H9 (cell line): ENCODE results near the gene STAU1. TPM values are rescaled to one million over a fixed set of nuclear protein-coding genes. Genes with fewer than 3 reads are reported as not detected.

Source experiments
- DNase-seq: peaks from one replicate; pipeline ENCODE4 v3.0.0-alpha.2; 2017
- H2AFZ ChIP-seq: one replicate; pipeline ENCODE4 v1.6.1; 2013; ENCODE audit warnings: mild to moderate bottlenecking, low read length, control low read depth, moderate library complexity
- H2AK5ac ChIP-seq: 2 replicates; pipeline ENCODE4 v1.6.1; 2013; ENCODE audit warnings: low read length, control low read depth, mixed read lengths; ENCODE audit not compliant: insufficient read length
- H2BK120ac ChIP-seq: one replicate; pipeline ENCODE4 v1.6.1; 2013; ENCODE audit warnings: low read depth, mild to moderate bottlenecking, low read length, control low read depth, inconsistent platforms; ENCODE audit not compliant: poor library complexity, severe bottlenecking
- H2BK12ac ChIP-seq: 2 replicates; pipeline ENCODE4 v1.6.1; 2013; ENCODE audit warnings: low read length, control low read depth, mixed read lengths, low read depth; ENCODE audit not compliant: insufficient read length
- H2BK15ac ChIP-seq: 2 replicates; pipeline ENCODE4 v1.6.1; 2013; ENCODE audit warnings: low read depth, low read length, control low read depth
- H2BK20ac ChIP-seq: one replicate; pipeline ENCODE4 v1.6.1; 2013; ENCODE audit warnings: low read depth, mild to moderate bottlenecking, low read length, control low read depth, inconsistent platforms; ENCODE audit not compliant: poor library complexity, severe bottlenecking
- H2BK5ac ChIP-seq: 2 replicates; pipeline ENCODE4 v1.6.1; 2013; ENCODE audit warnings: low read length, control low read depth, mixed read lengths; ENCODE audit not compliant: insufficient read length
- H3K14ac ChIP-seq: 2 replicates; pipeline ENCODE4 v1.6.1; 2013; ENCODE audit warnings: low read length, control low read depth; ENCODE audit not compliant: insufficient read depth
- H3K18ac ChIP-seq: 2 replicates; pipeline ENCODE4 v1.6.1; 2013; ENCODE audit warnings: low read depth, mild to moderate bottlenecking, mixed read lengths, low read length, control low read depth; ENCODE audit not compliant: insufficient read length
- H3K23ac ChIP-seq: 2 replicates; pipeline ENCODE4 v1.6.1; 2013; ENCODE audit warnings: low read length, control low read depth, mixed read lengths, low read depth; ENCODE audit not compliant: insufficient read length
- H3K23me2 ChIP-seq: 2 replicates; pipeline ENCODE4 v1.6.1; 2013; ENCODE audit warnings: low read depth, mild to moderate bottlenecking, mixed read lengths, low read length, control low read depth; ENCODE audit not compliant: insufficient read length, poor library complexity, severe bottlenecking
- H3K27ac ChIP-seq: 2 replicates; pipeline ENCODE4 v1.5.1; 2013; ENCODE audit warnings: low read length, control low read depth, mixed read lengths, low read depth; ENCODE audit not compliant: insufficient read length
- H3K27me3 ChIP-seq: 2 replicates; pipeline ENCODE4 v1.6.1; 2013; ENCODE audit warnings: low read length, control low read depth, inconsistent platforms; ENCODE audit not compliant: insufficient read depth
- H3K4ac ChIP-seq: 2 replicates; pipeline ENCODE4 v1.6.1; 2013; ENCODE audit warnings: low read depth, mild to moderate bottlenecking, control low read depth, inconsistent platforms, low read length, moderate library complexity
- H3K4me1 ChIP-seq: 2 replicates; pipeline ENCODE4 v1.6.1; 2013; ENCODE audit warnings: low read length, control low read depth, inconsistent platforms; ENCODE audit not compliant: insufficient read depth
- H3K4me2 ChIP-seq: 2 replicates; pipeline ENCODE4 v1.6.1; 2013; ENCODE audit warnings: low read length, control low read depth, mixed read lengths; ENCODE audit not compliant: insufficient read length, insufficient read depth
- H3K56ac ChIP-seq: 2 replicates; pipeline ENCODE4 v1.6.1; 2013; ENCODE audit warnings: low read depth, mild to moderate bottlenecking, mixed read lengths, low read length, control low read depth; ENCODE audit not compliant: insufficient read length
- H3K79me1 ChIP-seq: 2 replicates; pipeline ENCODE4 v1.6.1; 2013; ENCODE audit warnings: low read depth, mild to moderate bottlenecking, moderate library complexity, low read length, control low read depth, inconsistent platforms; ENCODE audit not compliant: insufficient read depth, poor library complexity, severe bottlenecking
- H3K79me2 ChIP-seq: 2 replicates; pipeline ENCODE4 v1.6.1; 2013; ENCODE audit warnings: low read length, control low read depth, inconsistent platforms; ENCODE audit not compliant: insufficient read depth
- H3K9ac ChIP-seq: 2 replicates; pipeline ENCODE4 v1.6.1; 2013; ENCODE audit warnings: low read length, control low read depth, mixed read lengths; ENCODE audit not compliant: insufficient read length; ENCODE audit errors: extremely low read depth
- H3K9me3 ChIP-seq: one replicate; pipeline ENCODE4 v1.6.1; 2013; ENCODE audit warnings: low read depth, low read length, inconsistent platforms; ENCODE audit not compliant: control insufficient read depth
- H3T11ph ChIP-seq: one replicate; pipeline ENCODE4 v1.6.1; 2013; ENCODE audit warnings: mild to moderate bottlenecking, low read length, control low read depth, inconsistent platforms
- H4K20me1 ChIP-seq: one replicate; pipeline ENCODE4 v1.6.1; 2013; ENCODE audit not compliant: control insufficient read depth, insufficient read length, insufficient read depth
- H4K5ac ChIP-seq: 2 replicates; pipeline ENCODE4 v1.6.1; 2013; ENCODE audit warnings: low read depth, mild to moderate bottlenecking, mixed read lengths, low read length, control low read depth; ENCODE audit not compliant: insufficient read length
- H4K8ac ChIP-seq: replicated peaks from 2 replicates; pipeline ENCODE4 v1.6.1; 2013; ENCODE audit warnings: low read length, control low read depth, mixed read lengths, low read depth; ENCODE audit not compliant: insufficient read length
- H4K91ac ChIP-seq: 2 replicates; pipeline ENCODE4 v1.6.1; 2013; ENCODE audit warnings: low read depth, mild to moderate bottlenecking, moderate library complexity, mixed read lengths, low read length, control low read depth; ENCODE audit not compliant: insufficient read length
- H3K27ac Mint-ChIP-seq, 3 experiments: 2 replicates in 2 of 3; 3 replicates in 1 of 3; pipeline ENCODE4 v1.8.0; 2020 to 2021; ENCODE audit warnings: mixed read lengths in 3 of 3, mild to moderate bottlenecking in 1 of 3, moderate library complexity in 1 of 3
- H3K27me3 Mint-ChIP-seq: 2 replicates; pipeline ENCODE4 v1.8.0; 2021; ENCODE audit warnings: low read depth, mild to moderate bottlenecking, moderate library complexity, mixed read lengths
- H3K36me3 Mint-ChIP-seq, 3 experiments: 2 replicates in 2 of 3; 3 replicates in 1 of 3; pipeline ENCODE4 v1.8.0; 2020 to 2021; ENCODE audit warnings: low read depth in 3 of 3, mixed read lengths in 3 of 3; ENCODE audit not compliant: insufficient read depth in 1 of 3
- H3K4me1 Mint-ChIP-seq, 2 experiments: 2 replicates each; pipeline ENCODE4 v1.8.0; 2020; ENCODE audit warnings: mixed read lengths in 2 of 2
- H3K4me3 Mint-ChIP-seq, 2 experiments: 2 replicates in 1 of 2; 3 replicates in 1 of 2; pipeline ENCODE4 v1.8.0; 2020 to 2021; ENCODE audit warnings: mild to moderate bottlenecking in 2 of 2, mixed read lengths in 2 of 2, moderate library complexity in 1 of 2
- H3K9me3 Mint-ChIP-seq, 2 experiments: 2 replicates in 1 of 2; 3 replicates in 1 of 2; pipeline ENCODE4 v1.8.0; 2020; ENCODE audit warnings: mild to moderate bottlenecking in 2 of 2, mixed read lengths in 2 of 2, moderate library complexity in 1 of 2
- CTCF ChIP-seq: fragments of 200-600 bp; sonication (generic); conservative IDR thresholded peaks from 3 replicates; pipeline ENCODE4 v1.8.0; 2021; ENCODE audit warnings: antibody characterized with exemption, mild to moderate bottlenecking
- WGBS: extraction: QIAGEN DNeasy Blood & Tissue Kit; methylation state at CpG from one replicate; pipeline ENCODE4 v1.1.7; 2013; ENCODE audit warnings: missing lambda C conversion rate, low lambda C conversion rate, mixed read lengths; ENCODE audit not compliant: insufficient read length; ENCODE audit errors: extremely low coverage; 5-methylcytosine and 5-hydroxymethylcytosine counted together
- total RNA-seq: library from RNA; stranded (reverse); gene quantifications from 2 replicates; pipeline ENCODE4 v1.2.1, GENCODE V29; 2021

Gene STAU1
- total RNA-seq, 1 experiment from 2014 or later = 106 TPM

- no peaks in the 10 kb centered on the region for H3K4me1 Mint-ChIP-seq
- H3K56ac ChIP-seq = no peak overlapping the region
- H2BK120ac ChIP-seq = no peak overlapping the region
- no peak overlapping the region for H2AK5ac ChIP-seq
- no CpG with 5 or more reads among the region's 7 CpGs for WGBS
- no peak overlapping the region for H3K4me3 Mint-ChIP-seq
- no peak overlapping the region for H3K4ac ChIP-seq
- H3K9me3 Mint-ChIP-seq = no peaks in the 10 kb centered on the region
- H4K8ac ChIP-seq = no peak overlapping the region
- no peaks in the 10 kb centered on the region for H3K9me3 ChIP-seq
- H2BK5ac ChIP-seq = no peak overlapping the region
- H3K9ac ChIP-seq = no peak overlapping the region
- no peaks in the 10 kb centered on the region for H3K27me3 Mint-ChIP-seq
- no peak for DNase-seq
- H2BK15ac ChIP-seq = no peak overlapping the region
- H4K91ac ChIP-seq = no peak overlapping the region
- H3K23ac ChIP-seq = no peak overlapping the region
- H2AFZ ChIP-seq = no peak overlapping the region
- no peaks in the 10 kb centered on the region for H3K4me1 ChIP-seq
- H4K5ac ChIP-seq = no peak overlapping the region
- H3T11ph ChIP-seq = no peak overlapping the region
- H3K27ac Mint-ChIP-seq = no peak overlapping the region
- peaks cover 43 to 87% (median 81%) of the 10 kb centered on the region in 3 experiments for H3K36me3 Mint-ChIP-seq
- H3K14ac ChIP-seq = no peak overlapping the region
- no peak overlapping the region for H2BK12ac ChIP-seq
- no peaks in the 10 kb centered on the region for H3K79me2 ChIP-seq
- no peaks in the 10 kb centered on the region for H4K20me1 ChIP-seq
- no peak overlapping the region for H2BK20ac ChIP-seq
- H3K18ac ChIP-seq = no peak overlapping the region
- no peaks in the 10 kb centered on the region for H3K79me1 ChIP-seq
- H3K4me2 ChIP-seq = no peak overlapping the region
- no peak overlapping the region for H3K27ac ChIP-seq
- no peaks in the 10 kb centered on the region for H3K23me2 ChIP-seq
- TF ChIP-seq CTCF = no peak
- no peaks in the 10 kb centered on the region for H3K27me3 ChIP-seq
These were observed 68.1 kb downstream of the STAU1 start for GRCh38 chr20:49119988-49120387.
